Parietal lobe (tissue), 1 donor: ENCODE data around the gene COPE. TPM values are rescaled to one million over a fixed set of nuclear protein-coding genes. Genes with fewer than 3 reads are reported as not detected.

ENCODE experiments used
- total RNA-seq: library from RNA; depleted of rRNA; stranded (reverse); fragments of >200 nt; gene quantifications from one replicate; pipeline ENCODE4 v1.2.3, GENCODE V29; 2014

COPE gene
- total RNA-seq, result 90.8 TPM

DNA sequence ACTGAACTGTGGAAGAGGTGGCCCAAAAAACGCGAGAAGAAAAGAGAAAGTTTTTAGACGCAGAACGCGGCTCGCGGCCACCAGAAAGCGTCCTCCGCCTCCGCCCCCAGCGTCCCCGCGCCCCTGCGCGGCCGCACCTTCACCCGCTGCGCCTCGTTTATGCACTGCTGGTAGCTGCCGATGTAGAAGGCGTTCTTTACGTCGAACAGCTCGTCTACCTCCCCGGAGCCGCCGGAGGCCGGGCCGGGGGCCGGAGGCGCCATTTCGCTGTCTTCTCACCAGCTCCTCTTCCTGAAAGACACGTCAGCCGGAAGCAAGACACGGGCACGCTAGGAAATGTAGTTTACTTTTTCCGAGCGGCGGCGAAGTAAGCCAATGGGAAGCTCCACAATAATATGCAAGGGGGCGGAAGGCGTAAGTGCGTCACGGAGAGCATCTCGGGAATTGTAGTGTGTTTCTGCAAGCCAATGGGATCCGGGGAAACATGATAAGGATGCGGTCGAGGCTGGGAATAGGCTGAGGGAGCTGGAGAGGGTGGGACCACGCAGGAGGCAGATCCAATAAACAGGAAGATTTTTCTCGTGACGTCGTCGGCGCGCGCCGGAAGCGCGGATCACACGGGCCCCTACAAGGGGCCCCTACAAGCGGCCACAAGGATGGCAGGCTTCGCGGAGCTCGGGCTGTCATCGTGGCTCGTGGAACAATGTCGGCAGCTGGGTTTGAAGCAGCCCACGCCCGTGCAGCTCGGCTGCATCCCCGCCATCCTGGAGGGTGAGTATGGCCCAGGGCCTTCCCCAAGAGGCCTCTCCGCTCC lies at the start of gene COPE, which contains the start of gene DDX49:
Gene COPE, minus strand, starts transcription at position 302 of the 814 bp plus-strand sequence. Its CDS starts 39 bp downstream, at position 263.
Gene DDX49, plus strand, starts transcription at position 630 of the 814 bp plus-strand sequence. Its CDS starts 27 bp downstream, at position 657.

GRCh38 chr19:18940769-18941627 lies 21.8 kb upstream of the COPE start, which contains the start of gene HOMER3:
Gene HOMER3 (minus strand): TSS chr19:18941217. CDS start chr19:18938982, 2,235 bp downstream.

GRCh38 chr19:18895824-18896341 lies 23.3 kb downstream of the COPE start, which contains the start of gene CERS1:
Gene CERS1 (minus strand): TSS chr19:18896158. CDS start chr19:18896072, 86 bp downstream.

Other genes with a start within 250 kb of the COPE start
- 17.2 TPM for gene CRTC1, start 235.7 kb downstream of the COPE start, total RNA-seq
- gene COMP, start 128.1 kb downstream of the COPE start, total RNA-seq, result not detected
- 51.6 TPM for gene UPF1, start 87.4 kb downstream of the COPE start, total RNA-seq
- 25.7 TPM for gene CERS1, start 23.2 kb downstream of the COPE start, total RNA-seq
- 59.5 TPM for gene DDX49, start 328 bp upstream of the COPE start, total RNA-seq
- 24.4 TPM for gene HOMER3, start 21.8 kb upstream of the COPE start, total RNA-seq
- gene SUGP2, start 114.1 kb upstream of the COPE start, total RNA-seq, result 145 TPM
- gene ARMC6, start 114.2 kb upstream of the COPE start, total RNA-seq, result 56.0 TPM
- gene SLC25A42, start 144.6 kb upstream of the COPE start, total RNA-seq, result 16.3 TPM
- gene TMEM161A, start 219.1 kb upstream of the COPE start, total RNA-seq, result 9.1 TPM